SU-DHL-6 (cell line): ENCODE data around the gene RPS19.

Source experiments
- H2AFZ ChIP-seq: fragments of 200-600 bp; sonication (generic); 2 replicates; pipeline ENCODE4 v1.6.1; 2014; ENCODE audit warnings: low read depth, mild to moderate bottlenecking, moderate library complexity, mixed read lengths, antibody characterized with exemption, low read length; ENCODE audit not compliant: severe bottlenecking
- H3F3A ChIP-seq: fragments of 200-600 bp; shearing (Covaris generic); 2 replicates; pipeline ENCODE4 v1.6.0; 2016; ENCODE audit warnings: antibody characterized with exemption, mild to moderate bottlenecking; ENCODE audit not compliant: insufficient read depth
- H3K27ac ChIP-seq: fragments of 200-600 bp; sonication (generic); 2 replicates; pipeline ENCODE4 v1.5.1; 2016; ENCODE audit warnings: low read depth, mild to moderate bottlenecking, low read length, moderate library complexity, mixed read lengths
- H3K27me3 ChIP-seq: fragments of 200-600 bp; sonication (generic), shearing (Covaris generic); 2 replicates; pipeline ENCODE4 v1.6.0; 2014; ENCODE audit warnings: mild to moderate bottlenecking, low read length
- H3K36me3 ChIP-seq: fragments of 200-600 bp; sonication (generic); 2 replicates; pipeline ENCODE4 v1.6.1; 2014; ENCODE audit warnings: mild to moderate bottlenecking, low read length, mixed read lengths
- H3K4me2 ChIP-seq: fragments of 300-600, 200-600 bp; shearing (Covaris generic), sonication (generic); 2 replicates; pipeline ENCODE4 v1.6.0; 2014; ENCODE audit warnings: low read length, low read depth, mild to moderate bottlenecking; ENCODE audit not compliant: poor library complexity, severe bottlenecking
- H3K4me3 ChIP-seq: fragments of 200-600 bp; sonication (generic); 2 replicates; pipeline ENCODE4 v1.5.1; 2014; ENCODE audit warnings: antibody characterized with exemption, low read length, mild to moderate bottlenecking, mixed read lengths; ENCODE audit not compliant: insufficient read depth, poor library complexity, severe bottlenecking
- H3K79me2 ChIP-seq: fragments of 200-600 bp; sonication (generic); 2 replicates; pipeline ENCODE4 v1.6.1; 2014; ENCODE audit warnings: mild to moderate bottlenecking, low read length, moderate library complexity; ENCODE audit not compliant: insufficient read depth
- H3K9ac ChIP-seq: fragments of 200-600 bp; sonication (generic); 2 replicates; pipeline ENCODE4 v1.7.0; 2014; ENCODE audit warnings: mild to moderate bottlenecking, low read length
- H3K9me2 ChIP-seq: fragments of 200-600 bp; sonication (generic); replicated peaks from 2 replicates; pipeline ENCODE4 v1.6.1; 2014; ENCODE audit warnings: low read length; ENCODE audit not compliant: insufficient read depth
- H3K9me3 ChIP-seq: fragments of 200-600 bp; sonication (generic); 2 replicates; pipeline ENCODE4 v1.6.1; 2014; ENCODE audit warnings: low read length, mixed read lengths; ENCODE audit not compliant: insufficient read depth
- H4K20me1 ChIP-seq: fragments of 200-600 bp; sonication (generic); 2 replicates; pipeline ENCODE4 v1.6.1; 2014; ENCODE audit warnings: low read depth, mild to moderate bottlenecking, antibody characterized with exemption, low read length, moderate library complexity, mixed read lengths
- CTCF ChIP-seq: fragments of 200-600 bp; sonication (generic); IDR thresholded peaks from one replicate; pipeline ENCODE4 v1.5.1; 2017; ENCODE audit warnings: antibody characterized with exemption, mild to moderate bottlenecking, low read length, moderate library complexity; ENCODE audit not compliant: insufficient read depth, poor library complexity, severe bottlenecking
- EZH2phosphoT487 ChIP-seq: fragments of 200-600 bp; sonication (generic), shearing (Covaris generic); conservative IDR thresholded peaks from 2 replicates; pipeline ENCODE4 v1.6.1; 2018; ENCODE audit warnings: mild to moderate bottlenecking, antibody characterized with exemption, low read length, moderate library complexity, mixed read lengths

RPS19 gene

GRCh38 chr19:41910992-41911888 is 51.2 kb downstream of the RPS19 start:
- no peaks in the 10 kb centered on the region for H3K9me2 ChIP-seq
- no peaks in the 10 kb centered on the region for H4K20me1 ChIP-seq
- H3K4me3 ChIP-seq = peak overlapping the region; percentile 75
- H3K27ac ChIP-seq = peak overlapping the region; percentile 99
- H3K79me2 ChIP-seq = peaks cover 39% of the 10 kb centered on the region
- peak overlapping the region; percentile 100 for H3K9ac ChIP-seq
- H3K36me3 ChIP-seq = no peaks in the 10 kb centered on the region
- H3K9me3 ChIP-seq = no peaks in the 10 kb centered on the region
- no peak overlapping the region for H2AFZ ChIP-seq
- H3K4me2 ChIP-seq = peak overlapping the region; percentile 95
- H3K27me3 ChIP-seq = no peaks in the 10 kb centered on the region
- peaks cover 82% of the 10 kb centered on the region for H3F3A ChIP-seq
- no peak for TF ChIP-seq EZH2phosphoT487
- no peak for TF ChIP-seq CTCF

DNA sequence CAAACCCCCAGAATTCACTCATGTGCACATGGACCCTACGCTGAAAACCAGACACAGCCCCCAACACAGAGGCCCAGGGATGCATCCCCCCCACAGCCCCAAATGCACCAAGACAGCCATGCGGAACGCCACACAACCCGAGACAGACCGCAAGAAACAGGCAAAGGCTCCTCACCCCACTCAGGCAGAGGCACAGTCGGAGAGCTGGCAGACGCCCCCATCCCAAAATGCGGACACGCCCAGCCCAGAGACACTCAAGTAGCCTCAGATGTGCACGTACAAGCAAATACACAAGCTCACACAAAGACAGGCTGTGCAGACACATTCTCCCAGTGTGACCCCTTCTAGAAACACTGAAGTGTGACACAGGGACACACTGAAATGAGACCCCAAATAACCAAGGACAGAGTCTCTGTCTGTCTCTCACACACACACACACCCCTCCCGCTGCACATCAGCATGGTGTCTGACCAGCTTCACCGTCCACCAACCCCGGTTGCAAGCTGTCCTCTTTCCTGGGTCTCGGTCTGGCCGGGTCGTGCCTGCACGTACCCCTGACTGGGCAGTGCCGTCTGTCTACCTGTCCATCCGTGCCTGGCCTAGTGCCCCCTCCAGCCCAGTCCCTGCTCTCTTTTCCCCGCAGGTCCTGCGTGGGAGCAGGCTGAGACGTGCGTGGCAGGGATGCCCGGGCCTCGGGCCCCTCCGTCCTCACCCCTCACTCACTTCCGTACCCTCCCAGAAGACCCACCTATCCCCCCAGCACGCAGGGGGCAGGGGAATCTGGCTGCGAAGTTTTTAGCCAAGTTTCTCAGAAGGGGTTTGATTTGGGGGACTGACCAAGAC is 52.1 kb downstream of the RPS19 start:
- Histone ChIP-seq H3K9ac (peak overlapping the region; percentile 100), H3K4me2 (peak overlapping the region; percentile 95), H3K9me2 (no peaks in the 10 kb centered on the region), H3F3A (peaks cover 74% of the 10 kb centered on the region), H3K4me3 (peak overlapping the region; percentile 75), H4K20me1 (no peaks in the 10 kb centered on the region), H3K27ac (peak overlapping the region; percentile 99), H3K36me3 (no peaks in the 10 kb centered on the region), H3K9me3 (no peaks in the 10 kb centered on the region), H3K27me3 (no peaks in the 10 kb centered on the region), H3K79me2 (peaks cover 48% of the 10 kb centered on the region), H2AFZ (no peak overlapping the region)
- TF ChIP-seq CTCF (no peak), EZH2phosphoT487 (no peak)

- no peaks in the 10 kb centered on the region for H3K9me3 ChIP-seq
- TF ChIP-seq EZH2phosphoT487 = no peak
- TF ChIP-seq CTCF = no peak
- no peaks in the 10 kb centered on the region for H3K9me2 ChIP-seq
- no peaks in the 10 kb centered on the region for H3K27me3 ChIP-seq
- H3K9ac ChIP-seq = peak overlapping the region; percentile 100
- H3K4me3 ChIP-seq = peak overlapping the region; percentile 75
- peaks cover 68% of the 10 kb centered on the region for H3F3A ChIP-seq
- peak overlapping the region; percentile 98 for H3K4me2 ChIP-seq
- H3K79me2 ChIP-seq = peaks cover 49% of the 10 kb centered on the region
- peak overlapping the region; percentile 99 for H3K27ac ChIP-seq
- no peak overlapping the region for H2AFZ ChIP-seq
- H4K20me1 ChIP-seq = no peaks in the 10 kb centered on the region
- H3K36me3 ChIP-seq = no peaks in the 10 kb centered on the region
Observed at GRCh38 chr19:41912899-41913537, 53.0 kb downstream of the RPS19 start.
